Stromal cell of bone marrow (primary cell): ENCODE data around the gene FLG.
"Not testable (repeated sequence)": the region's sequence is repeated elsewhere in the genome, so short reads cannot be mapped to it uniquely, and the experiment has no call there.

ENCODE experiments used
- DNase-seq: peaks from one replicate; pipeline ENCODE4 v3.0.0-alpha.2; 2012; ENCODE audit warnings: low read depth

The FLG gene

DNA sequence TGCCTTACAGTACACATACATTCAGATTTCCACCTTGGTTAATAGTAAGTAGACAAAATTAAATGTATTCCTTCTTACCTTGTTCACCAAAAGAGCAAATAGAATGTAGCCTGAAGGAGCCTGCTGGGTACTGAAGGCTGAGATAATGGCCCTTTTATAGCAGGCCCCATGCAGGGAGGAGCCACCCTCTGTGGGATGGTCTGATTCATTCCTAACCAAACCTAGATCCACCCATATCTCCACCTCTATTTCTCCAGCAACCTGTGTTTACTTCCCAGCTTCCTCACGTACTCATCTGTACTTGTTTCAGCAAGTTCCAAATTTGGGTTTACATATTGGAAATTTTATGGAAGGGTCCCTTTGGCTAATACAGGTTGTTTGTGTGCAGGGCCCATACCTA, at the start of gene FLG:
FLG (minus strand) TSS at position 129 of the 400 bp plus-strand sequence. CDS start 9,783 bp downstream, outside the sequence.
- DNase-seq = no peak

DNA sequence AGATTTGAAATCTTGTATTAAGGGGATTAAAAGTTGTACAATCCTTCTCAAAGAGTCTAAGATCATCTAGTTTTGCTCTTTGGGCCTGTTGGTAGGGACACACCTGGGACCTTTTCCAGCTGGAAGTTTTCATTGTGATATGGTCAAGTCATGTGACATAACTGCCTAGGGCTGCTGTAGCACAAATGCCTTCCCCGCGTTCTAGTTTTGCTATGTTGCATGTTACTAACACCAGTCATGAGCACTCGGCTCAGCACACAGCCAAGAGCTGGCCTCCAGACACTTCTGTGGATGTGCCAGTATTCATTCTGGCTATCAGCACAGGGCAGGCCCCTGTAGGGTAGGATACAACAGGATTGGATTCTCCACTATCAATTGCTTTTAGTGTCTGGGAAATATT, 49.4 kb upstream of the FLG start:
- no peak for DNase-seq

DNA sequence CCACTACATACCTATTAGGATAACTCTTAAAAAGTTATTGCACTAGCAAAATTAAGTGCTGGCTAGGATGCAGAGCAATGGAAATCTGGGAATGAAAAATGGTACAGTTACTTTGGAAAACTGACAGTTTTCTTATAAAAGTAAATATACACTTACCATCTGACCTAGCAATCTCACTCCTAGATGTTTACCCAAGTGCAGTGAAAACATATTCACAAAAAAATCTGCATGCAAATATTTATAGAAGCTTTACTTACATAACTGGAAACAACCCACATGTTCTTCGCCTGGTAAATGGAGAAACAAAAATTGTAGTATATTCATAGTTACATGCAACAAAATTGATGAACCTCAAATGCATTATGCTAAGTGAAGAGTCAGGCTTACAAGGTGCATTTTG, 47.6 kb upstream of the FLG start:
- DNase-seq = no peak

DNA sequence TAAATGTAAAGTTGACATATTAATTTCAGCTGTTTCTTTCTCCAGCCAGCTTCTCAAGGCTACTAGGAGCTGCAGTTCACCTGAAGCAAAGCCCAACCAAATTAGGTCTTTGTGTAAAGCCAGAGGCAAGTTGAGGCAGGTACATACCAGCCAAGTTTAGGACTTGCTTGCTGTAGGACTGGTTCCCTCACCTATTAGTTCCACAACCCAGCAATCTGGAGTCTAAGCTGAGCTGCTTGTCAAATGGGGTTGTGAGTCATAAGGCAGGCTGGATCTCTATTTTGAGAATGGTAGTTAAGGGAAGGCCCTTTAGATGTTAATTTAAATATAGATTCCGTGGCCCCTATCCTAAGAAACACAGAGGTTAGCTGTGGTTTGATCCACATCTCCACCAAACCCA, 42.4 kb upstream of the FLG start:
- DNase-seq = no peak

DNA sequence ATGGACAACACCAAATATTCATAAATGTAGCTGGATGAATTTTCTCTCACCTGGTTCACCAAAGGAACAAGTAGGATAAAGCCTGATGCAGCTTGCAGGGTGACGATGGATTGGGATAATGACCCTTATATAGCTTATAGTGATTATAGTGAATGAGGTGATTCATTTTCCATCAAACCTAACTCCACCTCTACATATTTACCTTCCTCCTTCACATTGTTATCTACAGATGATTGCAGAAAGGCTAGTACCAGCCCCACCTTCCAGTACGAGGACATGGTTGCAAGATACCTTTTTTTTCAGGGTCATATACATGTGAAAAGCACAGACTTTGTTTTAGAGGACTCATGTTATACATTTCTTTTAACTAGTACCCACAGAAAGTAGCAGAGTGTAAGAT, 34.9 kb upstream of the FLG start, which contains the start of gene FLG2:
FLG2 (minus strand) TSS at position 101 of the 400 bp plus-strand sequence. CDS start 1,122 bp downstream, outside the sequence.
- no peak for DNase-seq

DNA sequence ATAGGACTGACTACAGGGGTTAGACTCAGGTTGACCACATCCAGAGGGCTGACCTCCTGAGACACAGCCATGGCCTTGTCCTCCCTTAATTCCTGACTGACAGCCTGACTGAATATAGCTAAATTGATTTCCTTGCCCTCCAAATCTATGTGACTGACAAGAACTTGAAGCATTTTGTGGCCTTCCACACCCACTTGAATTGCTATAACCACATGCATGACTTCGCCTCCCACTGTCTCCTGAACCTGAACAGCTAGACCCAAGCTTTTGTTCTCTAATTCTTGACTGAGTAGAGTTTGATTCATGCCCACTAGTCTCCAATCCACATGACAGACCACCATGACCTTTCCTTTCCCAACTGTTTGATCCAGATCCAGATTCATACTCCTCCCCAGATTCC, 31.7 kb upstream of the FLG start:
- DNase-seq = no peak

DNA sequence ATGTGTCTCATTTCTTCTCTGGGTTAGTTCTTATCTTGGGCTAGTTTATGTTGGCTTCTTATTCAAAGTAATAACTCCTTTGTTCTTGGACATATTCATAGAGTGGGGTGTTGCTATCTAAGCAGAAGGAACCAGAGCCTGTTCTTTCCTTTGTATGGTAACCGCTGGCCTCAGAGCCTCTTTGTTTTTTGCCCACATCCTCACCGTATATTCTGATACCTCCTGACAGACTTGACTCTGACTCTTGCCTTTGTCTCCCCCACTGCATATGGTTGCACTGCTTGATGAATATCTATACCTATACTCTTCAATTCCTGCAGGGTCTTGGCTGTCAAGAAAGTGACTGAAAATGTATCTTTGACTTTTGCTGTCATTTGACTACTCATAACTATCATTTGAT, 24.6 kb upstream of the FLG start:
- DNase-seq = no peak

DNA sequence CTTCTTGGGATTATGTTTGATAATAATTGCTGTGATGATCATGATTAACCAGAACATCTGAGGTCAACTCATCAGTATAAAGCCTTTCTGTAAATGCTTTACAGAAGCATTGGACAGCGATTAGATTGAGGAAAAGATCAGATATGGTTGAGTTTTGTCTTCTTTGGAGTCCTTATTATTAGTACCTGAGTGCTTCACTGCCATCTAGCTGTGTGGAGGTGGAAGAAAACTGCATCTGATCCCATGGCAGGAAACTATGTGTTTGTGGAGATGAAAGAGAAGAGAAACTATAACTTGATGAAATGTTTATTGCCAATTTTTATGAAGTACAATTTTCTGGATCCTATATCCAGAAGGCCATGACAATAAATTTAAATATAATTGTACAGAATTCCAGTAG, 23.4 kb upstream of the FLG start:
- no peak for DNase-seq

DNA sequence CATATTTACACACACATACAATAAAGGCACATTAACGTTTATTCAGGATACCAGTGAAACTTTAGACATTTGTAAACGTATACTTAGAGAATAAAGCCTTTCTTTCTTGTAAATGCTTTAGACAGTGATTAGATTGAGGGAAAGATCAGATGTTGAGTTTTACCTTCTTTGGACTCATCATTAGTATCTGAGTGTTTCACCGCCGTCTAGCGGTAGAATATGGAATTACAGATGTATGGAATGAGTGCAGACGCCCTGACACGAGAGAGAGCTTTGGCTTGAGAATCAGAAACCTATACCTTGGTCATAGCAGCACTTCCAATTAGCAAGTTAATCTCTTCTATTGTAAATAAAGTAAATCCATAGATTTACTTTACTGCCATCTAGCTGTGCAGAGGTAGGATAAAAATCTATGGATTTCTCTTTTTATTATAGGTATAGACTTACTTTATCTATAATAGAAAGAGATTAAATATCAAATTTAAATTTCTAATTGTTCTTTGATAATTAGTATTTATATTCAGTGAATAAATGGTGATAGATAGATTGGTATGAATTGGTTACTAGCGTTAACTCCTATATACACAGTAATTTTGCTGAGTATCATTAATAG, 22.2 kb upstream of the FLG start:
- peak; percentile 45 for DNase-seq

DNA sequence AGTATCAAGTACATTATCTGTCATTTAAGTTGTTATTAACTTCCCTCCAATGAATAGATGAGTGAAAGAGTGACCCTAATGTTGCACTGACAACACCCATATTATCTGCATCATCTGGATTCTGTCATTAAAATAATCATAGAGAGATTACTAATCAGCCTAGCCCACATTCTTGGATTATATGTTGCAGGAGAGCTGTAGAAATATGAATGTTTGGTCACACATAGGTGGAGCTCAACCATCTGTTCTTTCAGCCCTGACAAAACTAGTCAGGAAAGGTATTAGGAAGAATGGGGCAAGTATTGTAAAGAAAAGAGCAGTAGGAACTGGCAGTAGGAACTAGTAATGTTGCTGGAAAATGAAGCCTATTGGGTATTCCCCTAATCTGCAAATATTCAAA, 19.4 kb upstream of the FLG start:
- DNase-seq = no peak

DNA sequence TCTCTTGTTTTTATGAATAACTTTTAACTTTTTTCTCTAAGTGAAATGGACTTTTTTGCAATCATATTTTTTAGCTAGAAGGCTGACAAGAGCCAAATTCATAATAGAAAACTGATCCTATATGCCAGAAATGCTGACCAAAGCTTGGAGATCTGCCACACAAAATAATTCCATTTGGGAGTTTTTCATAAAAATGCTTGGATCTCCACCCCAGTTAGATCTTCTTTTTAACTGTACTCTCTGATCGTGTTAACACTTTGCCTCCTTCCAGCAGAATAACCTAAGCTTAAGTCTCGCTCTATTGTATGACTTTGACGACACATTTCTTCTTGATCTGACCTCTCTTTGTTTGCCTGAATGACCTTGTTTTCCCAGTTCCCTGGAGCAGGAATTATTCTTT, 18.0 kb upstream of the FLG start:
- DNase-seq = peak; percentile 30

DNA sequence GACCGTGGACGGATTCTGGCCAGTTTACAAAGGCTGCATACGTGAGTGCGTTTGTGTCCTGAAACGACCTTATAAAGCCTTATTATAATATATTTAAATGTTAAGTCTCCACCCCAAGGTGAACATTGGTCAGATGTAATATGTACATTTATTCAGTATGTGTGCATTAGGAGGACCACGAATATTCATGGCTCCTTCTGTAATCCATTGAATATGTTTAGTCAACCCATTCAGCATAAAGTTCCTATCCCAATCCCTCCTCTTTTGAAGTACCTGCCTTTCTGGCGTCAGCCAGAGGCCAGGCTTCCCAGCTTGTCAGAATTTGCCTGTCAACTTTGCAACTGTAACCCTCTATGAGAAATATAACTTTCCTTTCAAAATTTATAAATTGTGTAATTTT, 10.4 kb upstream of the FLG start:
- DNase-seq = no peak

DNA sequence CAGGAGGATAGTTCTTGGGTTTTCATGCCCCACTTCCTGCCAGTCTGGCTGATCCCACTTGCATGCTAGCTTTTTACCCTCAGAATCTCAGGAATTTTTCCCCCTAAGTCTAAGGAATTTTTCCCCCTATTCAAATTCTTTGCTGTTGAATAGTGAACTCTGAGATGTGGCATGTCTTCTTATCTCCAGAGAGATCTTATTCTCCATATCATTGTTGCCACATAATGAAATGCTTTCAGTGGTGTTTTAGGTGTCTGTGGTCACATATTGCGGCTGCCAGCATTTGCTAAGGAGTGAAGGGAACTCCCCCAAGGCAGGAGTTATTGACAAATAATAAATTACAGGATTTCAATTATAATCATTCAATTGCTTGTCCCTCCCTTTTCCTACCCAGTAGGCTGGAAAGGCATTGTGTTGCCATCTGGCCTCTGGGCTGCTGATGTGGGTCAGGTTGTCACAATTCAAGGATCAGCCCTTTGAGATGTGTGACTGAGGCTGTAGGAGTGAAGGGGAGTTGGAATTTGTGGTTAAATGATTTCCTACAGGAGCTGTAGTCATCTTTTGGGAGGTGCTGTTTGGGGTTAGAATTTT, 3.9 kb upstream of the FLG start:
- peak; percentile 1 for DNase-seq

DNA sequence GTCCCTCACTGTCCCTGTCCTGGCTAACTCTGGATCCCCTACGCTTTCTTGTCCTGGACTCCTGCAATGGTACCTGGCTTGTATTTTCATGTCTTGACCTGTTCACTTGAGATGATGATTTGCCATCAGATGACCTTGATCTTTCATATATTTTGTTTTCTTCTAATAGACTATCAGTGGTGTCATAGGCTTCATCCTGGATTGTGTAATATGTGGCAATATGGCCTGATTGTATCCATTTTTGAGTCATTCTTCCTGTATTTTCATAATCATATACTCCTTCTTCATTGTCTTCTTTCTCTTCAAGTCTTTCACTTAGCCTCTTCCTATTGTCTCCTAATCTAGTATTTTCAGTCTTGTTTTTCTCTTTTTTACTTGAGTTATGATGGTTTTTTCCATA, 11.1 kb downstream of the FLG start:
- DNase-seq = no peak

DNA sequence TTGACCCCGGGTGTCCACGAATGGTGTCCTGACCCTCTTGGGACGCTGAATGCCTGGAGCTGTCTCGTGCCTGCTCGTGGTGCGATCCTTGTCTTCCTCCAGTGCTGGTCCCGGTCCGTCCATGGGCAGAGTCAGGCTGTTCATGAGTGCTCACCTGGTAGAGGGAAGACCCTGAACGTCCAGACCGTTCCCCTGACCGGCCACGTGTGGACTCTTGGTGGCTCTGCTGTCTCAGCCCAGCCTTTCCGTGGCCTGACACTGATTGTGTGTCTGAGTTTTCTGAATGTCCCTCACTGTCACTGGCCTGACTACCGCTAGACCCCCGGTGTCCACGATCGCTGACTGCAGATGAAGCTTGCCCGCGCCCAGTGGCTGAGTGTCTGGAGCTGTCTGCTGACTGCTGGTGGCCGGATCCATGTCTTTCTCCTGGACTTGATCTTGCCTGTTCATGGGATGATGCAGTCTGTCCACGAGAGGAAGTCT, 11.7 kb downstream of the FLG start:
- no peak for DNase-seq

DNA sequence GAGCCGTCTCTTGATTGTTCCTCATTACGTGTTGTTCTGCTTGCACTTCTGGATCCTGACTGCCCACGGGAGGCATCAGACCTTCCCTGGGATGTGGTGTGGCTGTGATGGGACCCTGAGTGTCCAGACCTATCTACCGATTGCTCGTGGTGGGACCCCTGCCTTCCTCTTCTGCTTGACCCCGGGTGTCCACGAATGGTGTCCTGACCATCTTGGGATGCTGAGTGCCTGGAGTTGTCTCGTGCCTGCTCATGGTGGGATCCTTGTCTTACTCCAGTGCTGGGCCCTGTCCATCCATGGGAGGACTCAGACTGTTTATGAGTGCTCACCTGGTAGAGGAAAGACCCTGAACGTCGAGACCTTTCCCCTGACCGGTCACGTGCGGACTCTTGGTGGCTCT, 12.9 kb downstream of the FLG start:
- DNase-seq = not testable (repeated sequence)

DNA sequence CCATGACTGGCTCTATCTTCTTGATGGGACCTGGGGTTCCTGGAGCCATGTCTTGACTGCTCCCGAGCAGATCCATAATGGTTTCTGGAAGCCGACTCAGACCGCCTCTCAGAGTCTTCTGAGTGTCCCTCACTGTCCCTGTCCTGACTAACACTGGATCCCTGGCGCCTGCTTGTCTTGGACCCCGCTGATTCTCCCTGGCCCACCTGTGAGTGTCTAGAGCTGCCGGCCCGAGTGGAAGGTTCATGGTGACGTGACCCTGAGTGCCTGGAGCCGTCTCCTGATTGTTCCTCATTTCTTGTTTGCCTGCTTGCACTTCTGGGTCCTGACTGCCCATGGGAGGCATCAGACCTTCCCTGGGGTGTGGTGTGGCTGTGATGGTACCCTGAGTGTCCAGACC, 15.1 kb downstream of the FLG start:
- no peak for DNase-seq

DNA sequence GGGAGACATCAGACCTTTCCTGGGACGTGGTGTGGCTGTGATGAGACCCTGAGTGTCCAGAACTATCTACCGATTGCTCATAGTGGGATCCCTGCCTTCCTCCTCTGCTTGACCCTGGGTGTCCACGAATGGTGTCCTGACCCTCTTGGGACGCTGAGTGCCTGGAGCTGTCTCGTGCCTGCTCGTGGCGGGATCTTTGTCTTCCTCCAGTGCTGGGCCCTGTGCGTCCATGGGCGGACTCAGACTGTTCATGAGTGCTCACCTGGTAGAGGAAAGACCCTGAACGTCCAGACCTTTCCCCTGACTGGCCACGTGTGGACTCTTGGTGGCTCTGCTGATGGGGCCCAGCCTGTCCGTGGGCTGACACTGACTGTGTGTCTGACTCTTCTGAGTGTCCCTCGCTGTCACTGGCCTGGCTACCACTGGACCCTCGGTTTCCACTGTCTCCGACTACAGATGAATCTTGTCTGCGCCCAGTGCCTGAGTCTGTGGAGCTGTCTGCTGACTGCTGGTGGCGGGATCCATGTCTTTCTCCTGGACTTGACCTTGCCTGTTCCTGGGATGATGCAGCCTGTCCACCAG, 15.6 kb downstream of the FLG start:
- not testable (repeated sequence) for DNase-seq

DNA sequence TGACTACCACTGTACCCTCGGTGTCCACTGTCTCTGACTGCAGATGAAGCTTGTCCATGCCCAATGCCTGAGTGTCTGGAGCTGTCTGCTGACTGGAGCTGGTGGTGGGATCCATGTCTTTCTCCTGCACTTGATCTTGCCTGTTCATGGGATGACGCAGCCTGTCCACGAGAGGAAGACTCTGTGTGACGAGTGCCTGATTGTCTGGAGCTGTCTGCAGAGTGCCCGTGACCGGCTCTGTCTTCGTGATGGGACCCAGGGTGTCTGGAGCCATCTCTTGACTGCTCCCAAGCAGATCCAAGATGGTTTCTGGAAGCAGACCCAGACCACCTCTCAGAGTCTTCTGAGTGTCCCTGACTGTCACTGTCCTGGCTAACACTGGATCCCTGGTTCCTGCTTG, 16.3 kb downstream of the FLG start:
- not testable (repeated sequence) for DNase-seq

DNA sequence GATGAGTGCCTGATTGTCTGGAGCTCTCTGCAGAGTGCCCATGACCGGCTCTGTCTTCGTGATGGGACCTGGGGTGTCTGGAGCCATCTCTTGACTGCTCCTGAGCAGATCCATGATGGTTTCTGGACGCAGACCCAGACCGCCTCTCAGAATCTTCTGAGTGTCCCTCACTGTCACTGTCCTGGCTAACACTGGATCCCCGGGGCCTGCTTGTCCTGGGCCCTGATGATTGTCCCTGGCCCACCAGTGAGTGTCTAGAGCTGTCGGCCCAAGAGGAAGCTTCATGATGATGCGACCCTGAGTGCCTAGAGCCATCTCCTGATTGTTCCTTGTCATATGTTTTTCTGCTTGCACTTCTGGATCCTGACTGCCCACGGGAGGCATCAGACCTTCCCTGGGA, 17.1 kb downstream of the FLG start:
- not testable (repeated sequence) for DNase-seq

DNA sequence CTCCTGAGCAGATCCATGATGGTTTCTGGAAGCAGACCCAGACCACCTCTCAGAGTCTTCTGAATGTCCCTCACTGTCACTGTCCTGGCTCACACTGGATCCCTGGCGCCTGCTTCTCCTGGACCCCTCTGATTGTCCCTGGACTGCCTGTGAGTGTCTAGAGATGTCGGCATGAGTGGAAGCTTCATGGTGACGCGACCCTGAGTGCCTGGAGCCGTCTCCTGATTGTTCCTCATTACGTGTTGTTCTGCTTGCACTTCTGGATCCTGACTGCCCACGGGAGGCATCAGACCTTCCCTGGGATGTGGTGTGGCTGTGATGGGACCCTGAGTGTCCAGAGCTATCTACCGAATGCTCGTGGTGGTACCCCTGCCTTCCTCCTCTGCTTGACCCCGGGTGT, 18.9 kb downstream of the FLG start:
- DNase-seq = not testable (repeated sequence)

DNA sequence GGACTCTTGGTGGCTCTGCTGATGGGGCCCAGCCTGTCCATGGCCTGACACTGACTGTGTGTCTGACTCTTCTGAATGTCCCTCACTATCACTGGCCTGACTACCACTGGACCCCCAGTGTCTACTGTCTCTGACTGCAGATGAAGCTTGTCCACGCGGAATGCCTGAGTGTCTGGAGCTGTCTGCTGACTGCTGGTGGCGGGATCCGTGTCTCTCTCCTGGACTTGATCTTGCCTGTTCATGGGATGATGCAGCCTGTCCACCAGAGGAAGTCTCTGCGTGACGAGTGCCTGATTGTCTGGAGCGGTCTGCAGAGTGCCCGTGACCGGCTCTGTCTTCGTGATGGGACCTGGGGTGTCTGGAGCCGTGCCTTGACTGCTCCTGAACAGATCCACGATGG, 20.3 kb downstream of the FLG start:
- DNase-seq = not testable (repeated sequence)

DNA sequence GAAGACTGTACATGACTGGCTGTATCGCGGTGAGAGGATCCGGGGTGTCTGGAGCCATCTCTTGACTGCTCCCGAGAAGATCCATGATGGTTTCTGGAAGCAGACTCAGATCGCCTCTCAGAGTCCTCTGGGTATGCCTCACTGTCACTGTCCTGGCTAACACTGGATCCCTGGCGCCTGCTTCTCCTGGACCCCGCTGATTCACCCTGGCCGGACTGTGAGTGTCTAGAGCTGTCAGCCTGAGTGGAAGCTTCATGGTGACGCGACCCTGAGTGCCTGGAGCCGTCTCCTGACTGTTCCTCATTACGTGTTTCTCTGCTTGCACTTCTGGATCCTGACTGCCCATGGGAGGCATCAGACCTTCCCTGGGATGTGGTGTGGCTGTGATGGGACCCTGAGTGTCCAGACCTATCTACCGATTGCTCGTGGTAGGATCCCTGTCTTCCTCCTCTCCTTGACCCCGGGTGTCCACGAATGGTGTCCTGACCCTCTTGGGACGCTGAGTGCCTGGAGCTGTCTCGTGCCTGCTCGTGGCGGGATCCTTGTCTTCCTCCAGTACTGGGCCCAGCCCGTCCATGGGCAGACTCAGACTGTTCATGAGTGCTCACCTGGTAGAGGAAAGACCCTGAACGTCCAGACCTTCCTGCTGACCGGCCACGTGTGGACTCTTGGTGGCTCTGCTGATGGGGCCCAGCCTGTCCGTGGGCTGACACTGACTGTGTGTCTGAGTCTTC, 21.7 kb downstream of the FLG start:
- not testable (repeated sequence) for DNase-seq
